ENCODE results near the gene SUPT6H.
A peak's percentile ranks its signal among the peaks of the same experiment; 100 is the strongest.
"Not testable (repeated sequence)": the region's sequence is repeated elsewhere in the genome, so short reads cannot be mapped to it uniquely, and the experiment has no call there.

SUPT6H gene

DNA sequence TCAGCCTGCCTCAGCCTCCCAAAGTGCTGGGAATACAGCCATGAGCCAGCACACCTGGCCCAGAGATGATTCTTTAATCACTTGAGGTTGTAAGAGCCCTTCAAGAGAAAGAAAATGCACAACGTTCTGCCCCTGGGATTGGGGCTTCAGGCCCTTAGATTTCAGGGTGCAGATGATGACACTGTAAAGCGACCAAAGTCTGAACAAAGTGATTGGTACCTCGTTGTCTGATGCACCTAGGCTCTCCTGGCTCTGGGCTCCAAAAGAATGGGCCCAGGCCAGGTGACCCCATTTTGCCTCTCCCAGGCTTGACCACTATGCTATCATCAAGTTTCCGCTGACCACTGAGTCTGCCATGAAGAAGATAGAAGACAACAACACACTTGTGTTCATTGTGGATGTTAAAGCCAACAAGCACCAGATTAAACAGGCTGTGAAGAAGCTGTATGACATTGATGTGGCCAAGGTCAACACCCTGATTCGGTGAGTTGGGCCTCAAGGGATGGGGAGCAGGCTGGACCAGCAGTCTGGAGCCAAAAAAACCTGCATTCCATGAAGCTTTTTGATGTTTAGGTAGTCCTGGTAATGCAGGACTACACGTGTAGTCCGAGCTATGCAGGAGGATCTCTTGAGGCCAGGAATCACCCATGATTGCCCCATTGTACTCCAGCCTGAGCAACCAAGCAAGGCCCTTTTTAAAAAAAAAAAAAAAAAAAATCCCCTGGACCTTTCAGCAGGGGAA lies 60.6 kb downstream of the SUPT6H start:
- DNase-seq: no peak

DNA sequence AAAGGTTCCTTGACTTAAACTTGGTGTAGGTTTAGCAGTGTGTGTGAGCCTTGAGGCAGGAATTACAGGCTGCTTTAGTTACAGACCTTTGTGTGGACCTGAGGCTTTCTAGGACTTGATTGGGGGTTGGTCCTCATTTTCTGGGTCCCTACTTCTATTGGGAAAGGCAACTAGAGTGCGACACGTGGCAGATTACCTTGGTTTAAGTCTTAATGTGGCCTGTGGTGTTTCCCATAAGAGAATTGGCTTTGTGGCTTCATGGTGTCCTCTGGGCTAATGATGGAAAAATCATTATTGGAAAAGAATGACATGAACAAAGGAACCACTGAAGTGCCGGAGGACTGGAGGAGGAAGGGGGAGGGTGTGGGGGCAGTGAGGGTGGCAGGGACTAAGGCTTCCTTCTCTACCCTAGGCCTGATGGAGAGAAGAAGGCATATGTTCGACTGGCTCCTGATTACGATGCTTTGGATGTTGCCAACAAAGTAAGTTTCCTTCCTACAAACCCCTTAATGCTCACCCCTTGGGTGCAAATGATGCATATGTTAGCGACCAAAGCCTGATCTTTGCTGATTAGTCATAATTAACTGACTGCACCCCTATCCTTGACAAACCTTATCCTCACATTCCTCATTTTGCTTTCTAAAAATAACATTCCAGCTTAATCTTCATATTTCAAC lies 61.3 kb downstream of the SUPT6H start:
- DNase-seq: no peak

DNA sequence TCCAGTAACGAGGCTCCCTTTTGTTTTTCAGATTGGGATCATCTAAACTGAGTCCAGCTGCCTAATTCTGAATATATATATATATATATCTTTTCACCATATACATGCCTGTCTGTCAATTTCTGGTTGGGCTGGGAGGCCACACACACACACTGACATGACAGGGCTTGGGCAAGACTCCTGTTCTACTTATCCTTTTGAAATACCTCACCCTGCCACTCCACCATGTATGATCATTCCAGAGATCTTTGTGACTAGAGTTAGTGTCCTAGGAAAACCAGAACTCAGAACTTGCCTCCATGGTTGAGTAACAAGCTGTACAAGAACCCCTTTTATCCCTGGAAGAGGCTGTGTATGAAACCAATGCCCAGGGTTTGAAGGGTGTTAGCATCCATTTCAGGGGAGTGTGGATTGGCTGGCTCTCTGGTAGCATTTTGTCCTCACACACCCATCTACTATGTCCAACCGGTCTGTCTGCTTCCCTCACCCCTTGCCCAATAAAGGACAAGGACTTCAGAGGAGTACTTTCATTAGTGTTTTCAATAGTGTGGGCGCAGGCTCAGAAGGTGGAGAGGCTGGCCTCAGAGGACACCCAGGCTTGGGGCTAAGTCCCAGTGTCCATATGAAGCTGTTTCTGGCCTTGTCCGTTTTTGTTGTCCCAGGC lies 62.0 kb downstream of the SUPT6H start:
- DNase-seq: not testable (repeated sequence)

DNA sequence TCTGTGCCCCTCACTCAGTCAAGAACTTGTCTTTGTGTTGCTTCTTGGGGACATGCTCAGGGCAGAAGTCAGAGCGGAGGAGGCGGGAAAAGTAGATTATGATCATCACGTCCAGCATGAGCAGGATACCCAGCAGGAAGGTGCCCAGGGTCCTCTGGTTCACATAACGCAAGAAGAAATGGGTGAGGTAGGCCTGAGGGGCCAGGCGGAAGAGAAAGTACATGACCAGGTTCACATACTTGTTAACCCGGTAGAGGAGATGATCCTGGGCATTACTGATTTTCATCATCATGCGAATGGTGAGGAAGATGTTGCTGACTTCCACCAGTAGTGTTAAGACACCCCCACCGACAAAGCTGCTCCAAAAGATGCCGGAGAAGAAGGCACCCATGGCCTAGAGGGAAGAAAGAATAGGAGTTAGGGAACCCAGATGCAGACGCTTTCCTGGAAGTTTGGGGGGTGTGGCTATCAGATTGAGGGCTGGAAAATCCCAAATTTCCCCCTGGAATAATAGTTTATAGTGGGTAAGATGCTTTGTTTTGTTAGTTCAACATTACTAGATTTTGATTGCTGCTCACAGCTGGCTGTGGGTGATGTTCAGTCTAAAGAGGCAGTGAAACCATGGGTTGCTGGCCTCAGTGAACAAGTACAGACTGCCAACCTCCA lies 62.6 kb downstream of the SUPT6H start:
- no peak for DNase-seq

DNA sequence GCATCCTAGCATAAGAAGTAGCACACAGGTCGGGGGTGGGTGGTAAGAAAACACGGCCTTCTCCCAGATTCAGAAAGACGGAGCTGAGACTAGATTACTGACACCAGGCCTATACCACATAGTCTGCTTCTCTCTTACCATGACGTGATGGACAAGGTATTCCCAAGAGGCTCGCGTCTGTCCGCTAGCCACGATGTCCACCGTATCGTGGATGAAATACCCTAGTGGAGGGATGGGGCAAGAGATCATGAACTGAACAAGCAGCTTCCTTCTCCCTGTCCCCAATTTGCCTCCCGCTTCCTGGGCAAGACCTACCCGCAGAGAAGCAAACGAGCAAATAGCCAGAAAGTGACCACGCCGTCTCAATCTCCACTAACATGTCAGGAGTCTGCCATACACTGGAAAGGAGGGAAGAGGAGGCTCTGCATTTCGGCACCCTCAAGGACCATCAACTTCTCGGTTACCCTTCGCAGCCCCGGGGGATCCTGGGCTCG lies 63.2 kb downstream of the SUPT6H start:
- DNase-seq: peak; percentile 23

DNA sequence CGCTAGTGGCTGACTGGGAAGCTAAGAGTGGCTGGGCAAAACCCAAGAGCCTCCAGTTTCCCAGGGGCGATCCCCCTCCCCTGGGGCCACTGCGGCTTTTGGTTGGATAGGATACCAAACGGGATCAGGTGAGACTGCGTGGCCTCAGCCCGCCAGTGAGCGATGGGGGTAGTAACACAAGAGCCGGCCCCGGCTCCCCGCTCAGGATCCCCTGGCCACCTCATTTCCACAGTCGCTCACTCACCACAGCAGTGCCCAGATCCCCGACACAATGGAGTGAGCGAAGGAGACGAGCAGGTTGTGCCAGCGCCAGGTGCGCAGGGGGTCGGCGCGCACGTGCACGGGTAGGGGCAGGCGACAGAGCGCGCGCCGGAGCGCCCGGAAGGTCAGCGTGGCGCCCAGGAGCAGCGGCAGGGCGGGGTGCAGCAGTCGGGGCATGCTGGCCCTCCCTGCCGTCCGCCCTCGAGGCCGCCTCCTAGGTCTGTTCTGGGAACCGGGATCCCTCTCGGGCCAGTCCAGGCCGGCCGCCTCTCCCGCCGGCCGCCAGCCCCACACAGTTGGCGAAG lies 63.7 kb downstream of the SUPT6H start:
- DNase-seq: no peak

DNA sequence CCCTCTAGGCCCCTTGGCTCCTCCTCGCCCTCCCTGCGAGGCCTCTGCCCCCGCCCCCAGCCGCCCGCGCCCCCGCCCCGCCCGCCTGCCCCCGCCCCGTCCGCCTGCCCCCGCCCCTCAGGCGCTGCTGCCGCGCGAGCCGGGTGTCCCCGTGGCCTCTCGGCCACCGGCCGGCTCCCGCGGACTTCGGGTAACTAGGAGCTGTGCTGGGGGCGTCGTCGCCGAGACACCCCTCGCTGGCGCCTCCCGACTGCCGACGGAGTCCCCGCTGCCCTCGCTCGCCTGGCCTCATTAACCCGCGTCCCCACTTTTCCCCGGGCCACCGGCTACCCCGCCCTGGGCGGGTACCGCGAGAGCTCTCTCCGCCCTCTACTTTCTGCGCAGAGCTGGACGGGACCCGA lies 64.2 kb downstream of the SUPT6H start, which contains the start of gene TLCD1:
TSS of gene TLCD1 (minus strand) at position 8 of the 401 bp plus-strand sequence. CDS start 136 bp downstream, outside the sequence.
- DNase-seq: peak; percentile 74

DNA sequence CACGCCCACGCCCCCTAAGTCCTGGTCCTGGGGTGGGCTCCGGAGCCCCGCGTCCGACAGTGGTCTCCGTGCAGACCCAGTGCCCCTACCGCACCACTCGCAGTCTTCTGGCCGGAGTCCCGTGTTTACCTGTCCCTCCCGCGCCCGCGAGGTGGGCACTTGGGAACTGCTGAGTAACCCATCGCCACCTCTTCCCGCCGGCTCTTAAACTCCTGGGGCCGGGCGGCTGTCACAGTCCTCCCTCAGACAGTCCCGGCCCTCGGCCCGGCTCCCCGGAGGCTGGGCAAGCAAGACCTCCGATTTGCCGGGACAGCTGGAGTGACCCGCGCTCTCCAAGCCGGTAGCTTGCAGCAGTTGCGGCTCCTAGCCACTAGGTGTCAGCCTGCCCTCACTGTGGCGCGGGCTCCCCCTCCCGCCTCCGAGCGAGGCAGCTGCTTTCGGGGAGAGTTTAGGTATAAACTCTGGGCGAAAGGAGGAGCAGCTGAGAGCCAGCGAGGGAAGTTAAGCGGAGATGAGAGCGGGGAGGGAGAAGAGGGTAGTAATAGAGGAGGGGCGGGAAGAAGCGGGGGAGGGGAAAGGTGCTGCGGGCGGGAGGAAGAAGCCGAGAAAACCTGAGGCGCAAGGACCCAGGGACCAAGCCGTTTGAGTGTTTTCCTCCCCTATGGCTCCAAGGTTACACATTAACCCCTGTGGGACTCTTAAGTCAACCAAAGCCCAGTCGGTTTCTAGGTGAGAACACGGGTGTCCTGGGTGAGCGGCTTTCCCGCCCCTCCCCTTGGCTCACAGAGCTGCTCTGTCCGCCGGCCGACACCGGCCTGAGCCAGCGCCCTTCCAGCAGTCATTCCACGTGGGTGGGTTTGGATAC lies 64.9 kb downstream of the SUPT6H start:
- peak; percentile 91 for DNase-seq

DNA sequence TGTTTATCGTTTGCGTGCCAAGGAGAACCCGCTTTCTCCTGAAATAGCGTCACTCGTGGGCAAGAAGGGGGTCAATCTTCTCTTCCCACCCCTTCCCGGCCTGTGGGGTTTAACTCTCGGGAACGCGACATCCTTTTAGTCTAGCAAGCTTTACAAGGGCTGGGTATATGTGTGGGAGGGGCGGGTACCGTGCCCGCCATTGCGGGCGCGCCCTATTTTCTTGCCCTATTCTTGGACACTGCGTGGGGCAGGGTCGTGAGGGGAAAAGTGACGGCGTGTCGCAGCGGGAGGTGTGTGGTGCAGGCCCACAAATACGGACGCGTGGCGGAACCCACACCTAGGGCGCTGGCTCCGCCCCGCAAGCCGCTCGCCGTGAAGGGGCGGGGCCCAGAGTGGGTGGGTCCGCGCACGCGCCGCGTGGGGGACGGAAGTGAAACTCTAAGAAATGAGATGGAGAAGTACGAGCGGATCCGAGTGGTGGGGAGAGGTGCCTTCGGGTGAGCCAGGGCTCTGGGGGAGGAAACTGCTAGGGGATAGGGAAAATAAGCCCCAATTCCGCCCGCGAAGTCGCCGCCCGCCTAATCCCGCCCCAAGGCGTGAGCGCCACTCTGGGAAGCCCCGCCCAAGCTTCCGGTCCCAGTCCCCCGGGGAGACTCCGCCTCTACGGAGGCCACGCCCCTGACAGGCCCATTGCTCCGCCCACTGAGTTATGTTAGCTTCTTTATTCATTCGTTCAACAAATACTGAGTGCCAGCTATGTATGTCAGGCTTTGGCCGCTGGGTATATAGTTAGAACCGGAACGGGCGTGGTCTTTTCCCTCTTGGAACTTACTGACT lies 66.6 kb downstream of the SUPT6H start, which contains the start of gene NEK8:
TSS of gene NEK8 (plus strand) at position 425 of the 837 bp plus-strand sequence. CDS start at position 451, 26 bp downstream.
- DNase-seq: peak; percentile 98

DNA sequence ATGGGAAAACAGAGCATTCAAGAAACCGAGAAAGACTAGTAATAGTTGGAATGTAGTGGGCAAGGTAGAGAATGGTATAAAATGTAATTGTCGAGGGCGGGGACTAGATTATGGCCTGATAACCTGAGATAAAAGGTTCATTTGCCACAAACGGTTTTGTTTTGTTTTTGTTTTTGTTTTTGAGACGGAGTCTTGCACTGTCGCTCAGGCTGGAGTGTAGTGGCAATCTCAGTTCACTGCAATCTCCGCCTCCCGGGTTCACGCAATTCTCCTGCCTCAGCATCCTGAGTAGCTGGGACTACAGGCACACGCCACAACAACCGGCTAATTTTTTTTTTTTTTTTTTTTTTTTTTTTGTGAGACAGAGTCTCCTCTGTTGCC lies 67.9 kb downstream of the SUPT6H start:
- DNase-seq: no peak

DNA sequence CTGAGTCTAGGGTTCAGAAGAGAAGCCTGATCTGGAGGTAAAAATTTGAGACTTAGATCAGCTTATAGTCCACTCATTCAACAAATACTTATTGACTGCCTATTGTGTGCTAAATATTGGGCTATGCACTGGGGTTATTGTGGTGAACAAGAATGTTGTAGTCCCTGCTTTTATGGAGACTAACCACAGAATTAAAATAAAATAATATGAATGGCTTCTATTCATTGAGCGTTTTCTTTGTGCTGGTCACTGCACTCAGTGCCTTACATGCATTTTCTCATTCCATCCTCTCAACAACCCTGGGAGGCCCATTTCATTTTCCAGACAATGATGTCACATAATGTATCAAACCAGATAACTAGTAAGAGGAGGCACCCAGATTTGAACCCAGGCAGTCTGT lies 71.3 kb downstream of the SUPT6H start:
- DNase-seq: no peak

DNA sequence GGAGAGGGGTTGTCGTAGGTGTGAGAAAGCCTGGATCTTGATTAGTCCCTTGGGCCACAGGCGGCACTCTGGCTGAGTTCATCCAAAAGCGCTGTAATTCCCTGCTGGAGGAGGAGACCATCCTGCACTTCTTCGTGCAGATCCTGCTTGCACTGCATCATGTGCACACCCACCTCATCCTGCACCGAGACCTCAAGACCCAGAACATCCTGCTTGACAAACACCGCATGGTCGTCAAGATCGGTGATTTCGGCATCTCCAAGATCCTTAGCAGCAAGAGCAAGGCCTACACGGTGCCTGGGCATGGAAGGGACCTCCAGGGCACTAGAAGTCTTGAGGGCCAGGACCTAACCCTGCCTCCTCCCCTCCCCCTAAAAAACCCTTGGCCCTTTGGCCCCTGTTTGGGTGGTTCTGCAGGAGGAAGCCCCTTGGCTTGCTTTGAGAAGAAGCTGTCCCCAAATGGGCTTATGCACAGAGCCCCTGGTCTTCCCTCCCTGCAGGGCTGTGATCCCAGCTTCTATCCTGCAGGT lies 72.8 kb downstream of the SUPT6H start:
- DNase-seq: no peak

DNA sequence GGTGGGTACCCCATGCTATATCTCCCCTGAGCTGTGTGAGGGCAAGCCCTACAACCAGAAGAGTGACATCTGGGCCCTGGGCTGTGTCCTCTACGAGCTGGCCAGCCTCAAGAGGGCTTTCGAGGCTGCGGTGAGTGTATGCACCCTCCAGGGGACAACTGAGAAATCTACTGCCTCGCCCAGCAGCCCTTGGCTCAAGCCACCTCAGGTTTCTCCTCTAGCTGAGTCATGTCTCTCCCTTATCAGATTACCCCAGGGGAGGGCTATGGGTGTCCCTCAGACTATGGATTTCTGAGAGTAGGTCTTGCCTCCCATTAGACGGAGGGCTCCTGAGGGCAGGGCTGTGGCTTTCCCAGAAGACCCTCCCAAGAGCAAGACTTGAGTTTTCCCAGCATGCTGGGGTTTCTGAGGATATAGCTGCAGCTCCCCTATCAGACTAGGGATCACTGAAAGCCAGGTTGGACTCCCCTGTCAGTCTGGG lies 73.3 kb downstream of the SUPT6H start:
- no peak for DNase-seq

DNA sequence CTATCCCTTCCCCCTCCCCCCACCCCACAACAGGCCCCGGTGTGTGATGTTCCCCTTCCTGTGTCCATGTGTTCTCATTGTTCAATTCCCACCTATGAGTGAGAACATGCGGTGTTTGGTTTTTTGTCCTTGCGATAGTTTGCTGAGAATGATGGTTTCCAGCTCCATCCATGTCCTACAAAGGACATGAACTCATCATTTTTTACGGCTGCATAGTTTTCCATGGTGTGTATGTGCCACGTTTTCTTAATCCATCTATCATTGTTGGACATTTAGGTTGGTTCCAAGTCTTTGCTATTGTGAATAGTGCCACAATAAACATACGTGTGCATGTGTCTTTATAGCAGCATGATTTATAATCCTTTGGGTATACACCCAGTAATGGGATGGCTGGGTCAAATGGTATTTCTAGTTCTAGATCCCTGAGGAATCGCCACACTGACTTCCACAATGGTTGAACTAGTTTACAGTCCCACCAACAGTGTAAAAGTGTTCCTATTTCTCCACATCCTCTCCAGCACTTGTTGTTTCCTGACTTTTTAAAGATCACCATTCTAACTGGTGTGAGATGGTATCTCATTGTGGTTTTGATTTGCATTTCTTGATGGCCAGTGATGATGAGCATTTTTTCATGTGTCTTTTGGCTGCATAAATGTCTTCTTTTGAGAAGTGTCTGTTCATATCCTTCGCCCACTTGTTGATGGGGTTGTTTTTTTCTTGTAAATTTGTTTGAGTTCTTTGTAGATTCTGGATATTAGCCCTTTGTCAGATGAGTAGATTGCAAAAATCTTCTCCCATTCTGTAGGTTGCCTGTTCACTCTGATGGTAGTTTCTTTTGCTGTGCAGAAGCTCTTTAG lies 74.1 kb downstream of the SUPT6H start:
- DNase-seq: not testable (repeated sequence)

DNA sequence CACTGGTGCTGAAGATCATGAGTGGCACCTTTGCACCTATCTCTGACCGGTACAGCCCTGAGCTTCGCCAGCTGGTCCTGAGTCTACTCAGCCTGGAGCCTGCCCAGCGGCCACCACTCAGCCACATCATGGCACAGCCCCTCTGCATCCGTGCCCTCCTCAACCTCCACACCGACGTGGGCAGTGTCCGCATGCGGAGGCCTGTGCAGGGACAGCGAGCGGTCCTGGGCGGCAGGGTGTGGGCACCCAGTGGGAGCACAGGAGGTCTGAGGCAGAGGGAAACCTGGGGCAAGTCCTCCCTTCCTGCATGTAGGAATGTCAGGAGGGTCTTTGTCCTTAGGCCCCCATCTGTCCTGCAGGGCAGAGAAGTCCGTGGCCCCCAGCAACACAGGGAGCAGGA lies 75.3 kb downstream of the SUPT6H start:
- no peak for DNase-seq

DNA sequence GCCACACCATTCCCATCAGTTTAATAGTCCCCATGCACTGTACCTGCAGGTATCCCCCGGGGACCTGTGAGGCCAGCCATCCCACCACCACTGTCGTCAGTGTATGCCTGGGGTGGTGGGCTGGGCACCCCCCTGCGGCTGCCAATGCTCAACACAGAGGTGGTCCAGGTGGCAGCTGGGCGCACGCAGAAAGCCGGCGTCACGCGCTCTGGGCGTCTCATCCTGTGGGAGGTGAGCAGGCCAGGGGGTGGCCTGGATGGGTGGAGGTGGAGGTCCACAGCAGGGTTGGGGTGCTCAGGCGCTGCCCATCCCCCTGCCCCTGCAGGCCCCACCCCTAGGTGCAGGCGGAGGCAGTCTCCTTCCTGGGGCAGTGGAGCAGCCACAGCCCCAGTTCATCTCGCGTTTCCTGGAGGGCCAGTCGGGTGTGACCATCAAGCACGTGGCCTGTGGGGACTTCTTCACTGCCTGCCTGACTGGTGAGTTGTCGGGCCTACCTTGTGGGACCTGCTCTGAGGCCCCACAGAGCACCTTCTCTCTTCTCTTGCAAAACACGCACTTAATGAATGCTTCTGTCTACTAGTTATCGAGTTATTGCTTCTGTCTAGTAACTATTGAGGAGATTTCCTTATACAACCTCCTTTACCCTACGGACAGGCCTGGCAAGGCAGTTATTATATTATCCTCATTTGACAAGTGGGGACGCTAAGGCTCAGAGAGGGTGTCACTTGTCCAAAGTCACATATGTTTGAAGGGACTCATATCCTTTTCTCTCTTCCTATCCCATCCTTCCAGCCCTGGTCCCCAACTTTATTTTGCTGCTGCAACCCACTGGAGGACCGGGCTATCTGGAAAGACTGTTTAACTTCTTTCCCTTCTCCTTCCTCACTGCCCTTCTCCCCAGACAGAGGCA lies 76.0 kb downstream of the SUPT6H start:
- DNase-seq: no peak

DNA sequence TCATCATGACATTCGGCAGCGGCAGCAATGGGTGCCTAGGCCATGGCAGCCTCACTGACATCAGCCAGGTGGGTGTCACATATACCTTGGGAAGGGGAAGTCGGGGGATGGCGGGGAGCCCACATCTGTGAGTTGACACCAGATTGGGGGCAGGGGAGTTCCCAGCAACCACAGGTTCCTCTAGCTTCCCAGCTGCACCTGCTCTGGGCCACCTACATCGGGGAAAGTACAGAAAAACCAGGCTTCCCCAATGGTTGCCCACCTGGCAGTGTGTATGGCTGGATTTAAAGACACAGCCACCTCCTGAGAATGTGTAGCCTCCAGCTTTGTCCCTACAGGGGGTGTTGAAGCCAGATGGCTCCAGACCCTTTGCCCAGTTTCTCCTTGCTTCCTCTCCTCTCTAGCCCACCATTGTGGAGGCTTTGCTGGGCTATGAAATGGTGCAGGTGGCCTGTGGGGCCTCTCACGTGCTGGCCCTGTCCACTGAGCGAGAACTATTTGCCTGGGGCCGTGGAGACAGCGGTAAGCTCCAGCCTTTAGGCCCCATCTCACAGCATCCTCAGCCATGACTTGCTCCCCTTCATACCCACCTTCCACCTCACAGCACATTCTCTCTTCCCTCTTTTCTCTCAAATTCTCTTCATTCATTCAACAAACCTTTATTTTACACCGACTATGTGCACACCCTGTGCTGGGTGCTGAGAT lies 76.8 kb downstream of the SUPT6H start:
- peak; percentile 74 for DNase-seq

Measured in stimulated activated CD4-positive, alpha-beta T cell treated with anti-CD3 and anti-CD28 coated beads, Interleukin-4, amount 100 ng/mL, for 1 hour (primary cell).